GM15510 (cell line): ENCODE results near the gene KPNB1.

ENCODE experiments used
- POLR2A ChIP-seq: IDR thresholded peaks from 3 replicates; pipeline ENCODE4 v1.6.1; 2011; ENCODE audit warnings: borderline replicate concordance; ENCODE audit not compliant: insufficient read length; ENCODE audit errors: extremely low read depth

Gene KPNB1

GRCh38 chr17:47630614-47631013 lies 19.1 kb upstream of the KPNB1 start:
- TF ChIP-seq POLR2A: no peak

DNA sequence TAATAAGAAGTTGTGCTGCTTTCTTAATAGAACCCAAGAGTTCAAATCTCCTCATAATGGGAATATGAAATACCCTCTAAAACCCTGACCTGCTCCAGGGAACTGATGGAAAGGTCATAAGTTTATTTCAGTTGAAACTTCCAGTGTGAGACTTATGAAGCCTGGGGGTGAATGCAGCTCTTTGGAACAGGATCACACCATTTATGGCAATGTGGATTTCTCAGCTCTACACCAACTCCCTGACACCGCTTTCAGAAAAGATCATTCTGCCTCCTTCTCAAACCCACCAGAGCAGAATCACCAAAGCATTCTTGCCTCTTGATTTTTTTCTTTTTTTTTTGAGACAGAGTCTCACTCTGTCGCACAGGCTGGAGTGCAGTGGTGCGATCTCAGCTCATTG lies 16.7 kb upstream of the KPNB1 start:
- no peak for TF ChIP-seq POLR2A

DNA sequence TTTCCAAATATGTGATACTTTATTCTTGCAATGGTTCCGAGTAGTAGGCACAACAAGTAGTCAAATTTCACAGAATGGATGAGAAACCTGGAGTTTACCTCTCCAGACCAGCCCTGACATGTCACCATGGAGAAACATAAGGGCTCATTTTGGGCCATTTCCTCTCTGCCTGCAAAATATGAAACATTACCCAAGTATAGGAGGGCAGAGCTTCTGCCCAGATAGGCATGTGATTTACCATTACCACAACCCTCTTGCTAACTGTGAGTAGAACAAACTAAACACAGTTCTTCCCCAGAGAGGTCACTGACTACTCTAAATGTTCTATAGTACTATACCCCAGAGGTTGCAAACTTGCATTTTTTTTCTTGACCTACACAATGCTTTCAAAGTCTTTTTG lies 15.7 kb upstream of the KPNB1 start:
- TF ChIP-seq POLR2A: no peak

DNA sequence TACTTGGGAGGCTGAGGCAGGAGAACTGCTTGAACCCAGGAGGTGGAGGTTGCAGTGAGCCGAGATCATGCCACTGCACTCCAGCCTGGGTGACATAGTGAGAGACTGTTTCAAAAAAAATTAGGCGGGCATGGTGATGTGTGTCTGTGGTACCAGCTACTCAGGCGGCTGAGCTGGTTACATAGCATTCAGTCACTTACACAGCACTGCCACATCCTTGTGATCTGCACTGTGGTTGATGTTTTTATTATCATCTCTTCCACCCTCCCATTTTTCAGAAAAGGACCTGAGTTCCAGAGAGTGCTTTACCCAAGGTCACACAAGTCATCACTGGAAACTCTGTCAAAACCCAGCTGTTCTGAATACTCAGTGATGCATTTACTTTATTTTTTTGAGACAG lies 14.8 kb upstream of the KPNB1 start:
- TF ChIP-seq POLR2A: no peak

GRCh38 chr17:47635734-47636133 lies 14.0 kb upstream of the KPNB1 start:
- TF ChIP-seq POLR2A: no peak

DNA sequence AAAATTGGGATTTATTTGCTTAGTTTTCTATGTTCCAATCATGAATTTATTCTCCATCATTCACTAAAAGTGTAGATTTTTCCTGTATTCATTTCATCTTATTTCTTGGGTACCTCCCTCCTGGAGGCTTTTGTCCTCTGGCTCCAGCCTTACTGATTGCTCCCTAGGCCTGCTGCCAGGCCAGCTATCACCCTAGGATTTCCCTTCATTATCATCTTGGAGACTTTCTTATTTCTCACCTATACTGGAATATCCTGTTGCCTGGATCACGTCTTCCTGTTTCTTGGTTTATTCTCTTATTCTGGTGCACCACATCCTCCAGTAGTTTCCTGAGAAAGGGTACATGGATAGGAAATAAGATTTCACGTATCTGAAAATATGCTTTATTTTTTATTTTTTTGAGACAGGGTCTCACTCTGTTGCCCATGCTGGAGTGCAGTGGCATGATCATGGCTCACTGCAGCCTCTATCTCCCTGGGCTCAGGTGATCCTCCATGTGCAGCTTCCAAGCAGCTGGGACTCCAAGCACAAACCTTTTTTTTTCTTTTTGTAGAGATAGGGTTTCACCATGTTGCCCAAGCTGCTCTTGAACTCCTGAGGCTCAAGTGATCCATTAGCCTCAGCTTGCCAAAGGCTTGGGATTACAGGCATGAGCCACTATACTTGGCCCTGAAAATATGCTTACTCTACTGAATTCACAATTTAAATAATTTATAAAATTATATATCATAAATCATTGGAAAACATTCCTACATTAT lies 13.3 kb upstream of the KPNB1 start:
- no peak for TF ChIP-seq POLR2A

DNA sequence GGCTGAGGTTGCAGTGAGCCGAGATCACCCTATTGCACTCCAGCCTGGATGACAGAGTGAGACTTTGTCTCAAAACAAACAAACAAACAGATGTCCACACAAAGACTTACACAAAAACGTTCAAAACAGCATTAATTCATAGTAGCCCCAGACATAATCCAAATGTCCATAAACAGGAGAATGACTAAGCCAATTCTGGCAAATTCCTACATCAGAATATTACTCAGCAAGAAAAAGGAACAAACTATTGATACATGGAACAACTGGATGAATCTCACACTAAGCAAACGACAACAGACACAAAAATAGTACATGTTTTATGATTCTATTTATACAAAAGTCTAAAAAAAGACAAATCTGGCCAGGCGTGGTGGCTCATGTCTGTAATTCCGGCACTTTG lies 10.8 kb upstream of the KPNB1 start:
- no peak for TF ChIP-seq POLR2A

DNA sequence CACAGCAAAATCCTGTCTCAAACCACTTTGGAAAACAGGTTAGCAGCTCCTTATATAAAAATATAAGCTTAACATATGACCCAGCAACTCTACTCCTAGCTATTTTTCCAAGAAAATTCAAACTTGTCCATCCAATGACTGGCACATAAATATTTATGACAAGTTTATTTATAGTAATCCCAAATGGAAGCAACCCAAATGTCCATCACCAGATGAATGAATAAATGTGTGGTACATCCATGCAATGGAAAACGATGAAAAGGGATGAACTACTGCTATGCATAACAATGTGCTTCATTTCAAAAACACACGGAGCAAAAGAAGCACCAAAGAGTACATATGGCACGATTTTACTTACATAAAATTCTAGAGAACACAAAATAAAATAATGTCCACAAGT lies 9.6 kb upstream of the KPNB1 start:
- no peak for TF ChIP-seq POLR2A

DNA sequence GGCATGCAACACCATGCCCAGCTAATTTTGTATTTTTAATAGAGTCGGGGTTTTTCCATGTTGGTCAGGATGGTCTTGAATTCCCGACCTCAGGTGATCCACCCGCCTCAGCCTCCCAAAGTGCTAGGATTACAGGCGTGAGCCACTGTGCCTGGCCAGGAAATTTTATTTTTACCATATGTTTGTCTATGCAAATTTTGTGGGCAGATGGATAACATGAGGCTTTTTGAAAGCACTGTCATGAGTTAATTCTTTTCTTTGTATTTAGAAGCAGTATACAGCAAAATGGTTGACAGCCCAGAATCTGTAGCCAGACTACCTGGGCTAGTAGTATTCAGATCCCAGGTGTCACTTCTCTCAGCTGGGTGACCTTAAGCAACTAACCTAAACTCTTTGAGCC lies 8.5 kb upstream of the KPNB1 start:
- TF ChIP-seq POLR2A: no peak

- TF ChIP-seq POLR2A: no peak
These were observed 6.6 kb upstream of the KPNB1 start for GRCh38 chr17:47643116-47643515.

GRCh38 chr17:47644324-47644723 lies 5.4 kb upstream of the KPNB1 start:
- no peak for TF ChIP-seq POLR2A

DNA sequence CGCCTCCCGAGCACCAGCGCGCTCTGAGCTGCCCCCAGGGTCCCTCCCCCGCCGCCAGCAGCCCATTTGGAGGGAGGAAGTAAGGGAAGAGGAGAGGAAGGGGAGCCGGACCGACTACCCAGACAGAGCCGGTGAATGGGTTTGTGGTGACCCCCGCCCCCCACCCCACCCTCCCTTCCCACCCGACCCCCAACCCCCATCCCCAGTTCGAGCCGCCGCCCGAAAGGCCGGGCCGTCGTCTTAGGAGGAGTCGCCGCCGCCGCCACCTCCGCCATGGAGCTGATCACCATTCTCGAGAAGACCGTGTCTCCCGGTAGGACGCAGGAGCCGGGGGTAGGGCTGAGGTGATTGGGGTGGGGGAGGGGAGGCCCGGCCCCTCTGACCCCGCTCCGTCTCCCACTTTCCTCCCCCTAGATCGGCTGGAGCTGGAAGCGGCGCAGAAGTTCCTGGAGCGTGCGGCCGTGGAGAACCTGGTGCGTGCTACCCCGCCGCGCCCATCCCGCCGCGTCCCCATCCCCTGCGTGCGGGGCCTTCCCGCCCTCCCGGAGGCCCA lies 329 bp downstream of the KPNB1 start:
- peak; percentile 12 for TF ChIP-seq POLR2A

DNA sequence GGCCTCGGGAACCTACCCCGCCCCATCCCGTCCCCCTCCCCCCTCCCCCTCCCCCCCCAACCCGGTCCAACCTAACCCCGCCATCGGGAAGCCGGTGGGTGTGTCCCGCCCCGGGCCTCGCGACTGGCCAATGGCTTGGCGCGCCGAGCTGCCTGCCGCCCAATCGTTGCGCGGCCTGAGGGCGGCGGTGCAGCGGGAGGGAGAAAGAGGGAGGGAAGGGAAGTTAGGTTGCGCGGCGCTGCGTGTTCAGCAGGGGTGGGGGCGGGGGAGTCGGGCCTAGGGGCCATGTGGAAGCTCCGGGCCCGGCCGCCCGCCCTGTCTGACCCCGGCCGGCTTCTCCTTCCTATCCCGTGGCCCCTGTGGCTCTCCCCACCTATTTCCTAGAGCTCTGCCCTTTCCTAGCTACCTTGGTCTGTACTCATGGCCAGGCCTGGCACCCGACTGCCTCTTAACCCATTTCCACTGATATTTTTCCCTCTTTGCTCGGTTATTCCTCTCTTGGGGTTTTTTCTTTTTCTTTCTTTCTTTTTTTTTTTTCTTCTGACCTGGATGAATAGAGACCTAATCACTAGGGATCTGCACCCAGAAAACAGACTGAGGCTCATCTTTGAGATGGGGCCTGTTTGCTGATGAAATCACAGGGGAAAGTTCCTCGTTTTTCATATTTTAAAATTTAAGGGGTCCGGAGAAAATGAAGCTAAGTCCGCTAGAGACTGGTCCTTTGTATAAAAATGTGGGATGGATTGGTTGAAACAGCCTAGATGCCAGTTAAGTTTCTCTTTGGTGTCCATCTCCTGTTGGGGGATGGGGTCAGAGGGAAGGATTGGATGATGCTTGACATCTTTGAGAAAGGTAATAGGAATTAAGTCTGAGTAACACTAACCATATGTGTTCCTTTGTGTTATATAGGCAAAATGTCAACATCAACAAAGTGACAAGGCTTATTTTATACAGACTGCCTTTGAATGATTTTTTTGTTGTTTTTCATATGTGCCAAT lies 1.1 kb downstream of the KPNB1 start:
- no peak for TF ChIP-seq POLR2A

DNA sequence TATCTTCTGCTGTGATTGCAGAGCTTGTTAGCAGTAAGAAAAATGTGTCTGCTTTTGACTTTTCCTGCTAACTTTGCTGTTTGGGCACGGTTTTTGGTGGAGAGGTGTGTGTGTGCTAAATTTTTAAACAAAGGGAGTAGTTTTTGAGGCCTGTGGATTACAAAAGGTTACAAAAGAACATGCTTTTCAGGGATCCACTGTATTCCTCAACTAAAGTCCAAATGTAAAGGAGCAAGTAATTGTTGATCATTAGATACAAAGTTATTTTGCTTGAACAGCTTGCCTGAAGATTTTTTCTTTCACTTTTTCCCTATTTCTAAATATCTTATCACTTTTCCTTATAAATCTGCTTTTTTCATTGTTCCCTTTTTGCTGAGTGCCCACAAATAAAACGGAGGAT lies 2.0 kb downstream of the KPNB1 start:
- no peak for TF ChIP-seq POLR2A

- TF ChIP-seq POLR2A: no peak
These were observed 2.9 kb downstream of the KPNB1 start for GRCh38 chr17:47652570-47652969.
